Measurements from ENCODE around the gene SLC27A1. TPM values are rescaled to one million over a fixed set of nuclear protein-coding genes. Genes with fewer than 3 reads are reported as not detected.
A peak's percentile ranks its signal among the peaks of the same experiment; 100 is the strongest.

SLC27A1 gene
- total RNA-seq, 1 donor from 2014 or later: 59.3 TPM

DNA sequence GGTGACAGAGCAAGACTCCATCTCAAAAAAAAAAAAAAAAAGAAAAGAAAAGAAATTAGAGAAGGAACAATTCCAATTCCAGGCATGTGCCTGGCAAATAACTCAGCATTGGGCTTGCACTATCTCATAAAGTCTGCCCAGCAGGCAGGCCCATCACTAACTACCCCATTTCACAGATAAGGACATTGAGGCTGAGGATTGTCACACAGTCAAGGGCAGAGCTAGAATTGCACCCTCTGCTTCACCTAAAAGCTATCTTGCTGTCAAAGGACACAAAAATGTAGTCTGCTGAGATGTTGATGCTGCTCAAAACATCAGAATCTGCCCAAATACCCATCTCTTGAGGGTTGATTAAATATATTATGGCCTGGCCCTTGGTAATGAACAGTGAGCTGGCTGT lies 64.4 kb downstream of the SLC27A1 start:
- H3K4me1 ChIP-seq: peaks cover 11% of the 10 kb centered on the region
- no peaks in the 10 kb centered on the region for H3K9me3 ChIP-seq (replicated peaks)
- no peak overlapping the region for H3K4me3 ChIP-seq
- H3K27me3 ChIP-seq (ENCODE audit: low read depth): peaks cover 84% of the 10 kb centered on the region
- TF ChIP-seq, protein P1, sequence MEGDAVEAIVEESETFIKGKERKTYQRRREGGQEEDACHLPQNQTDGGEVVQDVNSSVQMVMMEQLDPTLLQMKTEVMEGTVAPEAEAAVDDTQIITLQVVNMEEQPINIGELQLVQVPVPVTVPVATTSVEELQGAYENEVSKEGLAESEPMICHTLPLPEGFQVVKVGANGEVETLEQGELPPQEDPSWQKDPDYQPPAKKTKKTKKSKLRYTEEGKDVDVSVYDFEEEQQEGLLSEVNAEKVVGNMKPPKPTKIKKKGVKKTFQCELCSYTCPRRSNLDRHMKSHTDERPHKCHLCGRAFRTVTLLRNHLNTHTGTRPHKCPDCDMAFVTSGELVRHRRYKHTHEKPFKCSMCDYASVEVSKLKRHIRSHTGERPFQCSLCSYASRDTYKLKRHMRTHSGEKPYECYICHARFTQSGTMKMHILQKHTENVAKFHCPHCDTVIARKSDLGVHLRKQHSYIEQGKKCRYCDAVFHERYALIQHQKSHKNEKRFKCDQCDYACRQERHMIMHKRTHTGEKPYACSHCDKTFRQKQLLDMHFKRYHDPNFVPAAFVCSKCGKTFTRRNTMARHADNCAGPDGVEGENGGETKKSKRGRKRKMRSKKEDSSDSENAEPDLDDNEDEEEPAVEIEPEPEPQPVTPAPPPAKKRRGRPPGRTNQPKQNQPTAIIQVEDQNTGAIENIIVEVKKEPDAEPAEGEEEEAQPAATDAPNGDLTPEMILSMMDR (IDR thresholded peaks at IDR 0.05; ENCODE audit: borderline replicate concordance): no peak
- no peak for DNase-seq
- intact Hi-C loops (cut with micrococcal nuclease): no loop called here
- no peaks in the 10 kb centered on the region for H3K36me3 ChIP-seq
- H3K27ac ChIP-seq (replicated peaks): no peak overlapping the region

GRCh38 chr19:17536955-17537354 lies 66.6 kb downstream of the SLC27A1 start:
- H3K27me3 ChIP-seq (ENCODE audit: low read depth): peaks cover 66% of the 10 kb centered on the region
- H3K27ac ChIP-seq (replicated peaks): no peak overlapping the region
- H3K4me3 ChIP-seq: no peak overlapping the region
- no peak for DNase-seq
- no peaks in the 10 kb centered on the region for H3K36me3 ChIP-seq
- peaks cover 5% of the 10 kb centered on the region for H3K9me3 ChIP-seq (replicated peaks)
- intact Hi-C loops (cut with micrococcal nuclease): no loop called here
- TF ChIP-seq, protein P1 (IDR thresholded peaks at IDR 0.05; ENCODE audit: borderline replicate concordance): no peak
- peaks cover 11% of the 10 kb centered on the region for H3K4me1 ChIP-seq

GRCh38 chr19:17538684-17539237 lies 68.4 kb downstream of the SLC27A1 start:
- H3K4me3 ChIP-seq: peak overlapping the region; percentile 71
- peak overlapping the region; percentile 78 for H3K27ac ChIP-seq (replicated peaks)
- peaks cover 5% of the 10 kb centered on the region for H3K9me3 ChIP-seq (replicated peaks)
- DNase-seq: no peak
- intact Hi-C loops (cut with micrococcal nuclease): no loop called here
- H3K36me3 ChIP-seq: no peaks in the 10 kb centered on the region
- TF ChIP-seq, protein P1 (IDR thresholded peaks at IDR 0.05; ENCODE audit: borderline replicate concordance): no peak
- H3K4me1 ChIP-seq: peaks cover 11% of the 10 kb centered on the region
- H3K27me3 ChIP-seq (ENCODE audit: low read depth): peaks cover 52% of the 10 kb centered on the region

- DNase-seq: peak; percentile 95
- H3K4me1 ChIP-seq: peaks cover 11% of the 10 kb centered on the region
- peaks cover 45% of the 10 kb centered on the region for H3K27me3 ChIP-seq (ENCODE audit: low read depth)
- H3K4me3 ChIP-seq: peak overlapping the region; percentile 71
- TF ChIP-seq, protein P1 (IDR thresholded peaks at IDR 0.05; ENCODE audit: borderline replicate concordance): peak; percentile 70
- H3K36me3 ChIP-seq: no peaks in the 10 kb centered on the region
- peaks cover 5% of the 10 kb centered on the region for H3K9me3 ChIP-seq (replicated peaks)
- H3K27ac ChIP-seq (replicated peaks): peak overlapping the region; percentile 78
- intact Hi-C loops (cut with micrococcal nuclease): no loop called here
Measured at GRCh38 chr19:17539238-17540117, 69.2 kb downstream of the SLC27A1 start.

GRCh38 chr19:17540174-17540573 lies 69.8 kb downstream of the SLC27A1 start:
- intact Hi-C loops (cut with micrococcal nuclease): no loop called here
- H3K27ac ChIP-seq (replicated peaks): peak overlapping the region; percentile 19
- peaks cover 5% of the 10 kb centered on the region for H3K9me3 ChIP-seq (replicated peaks)
- H3K4me3 ChIP-seq: no peak overlapping the region
- H3K36me3 ChIP-seq: no peaks in the 10 kb centered on the region
- peaks cover 11% of the 10 kb centered on the region for H3K4me1 ChIP-seq
- no peak for DNase-seq
- TF ChIP-seq, protein P1 (IDR thresholded peaks at IDR 0.05; ENCODE audit: borderline replicate concordance): no peak
- H3K27me3 ChIP-seq (ENCODE audit: low read depth): peaks cover 42% of the 10 kb centered on the region
